DND-41 (cell line): ENCODE results near the gene SYT1.

Experiments
- ATAC-seq: fragments of 200-7000 bp; cut with Tn5 transposase; 3 replicates; pipeline ENCODE4 v1.9.1; 2021; ENCODE audit warnings: low read depth; ENCODE audit not compliant: insufficient read depth
- DNase-seq: peaks from one replicate; pipeline ENCODE4 v3.0.0-alpha.2; 2020
- H2AFZ ChIP-seq: 2 replicates; pipeline ENCODE4 v1.6.0; 2012; ENCODE audit warnings: low read depth, low read length
- H3K27ac ChIP-seq: 2 replicates; pipeline ENCODE4 v1.5.1; 2012; ENCODE audit warnings: low read length, inconsistent platforms
- H3K27me3 ChIP-seq: fragments of 200-600 bp; sonication (generic); 2 replicates; pipeline ENCODE4 v1.6.0; 2012; ENCODE audit warnings: low read length, mild to moderate bottlenecking, inconsistent platforms; ENCODE audit not compliant: insufficient read depth, poor library complexity
- H3K36me3 ChIP-seq: 2 replicates; pipeline ENCODE4 v1.5.1; 2012; ENCODE audit warnings: low read length, inconsistent platforms; ENCODE audit not compliant: insufficient read depth
- H3K4me1 ChIP-seq: 2 replicates; pipeline ENCODE4 v1.5.1; 2012; ENCODE audit warnings: mild to moderate bottlenecking, low read length; ENCODE audit not compliant: insufficient read depth
- H3K4me2 ChIP-seq: 2 replicates; pipeline ENCODE4 v1.6.0; 2012; ENCODE audit warnings: mild to moderate bottlenecking, moderate library complexity, low read length, inconsistent platforms; ENCODE audit not compliant: insufficient read depth
- H3K4me3 ChIP-seq, 2 experiments: fragments of 200-600 bp in 1 of 2; shearing (Covaris generic) in 1 of 2; 2 replicates each; pipeline ENCODE4 v1.5.1; 2012 to 2016; ENCODE audit warnings: inconsistent platforms in 2 of 2, low read length in 2 of 2, mild to moderate bottlenecking in 2 of 2, low read depth in 1 of 2, moderate library complexity in 1 of 2
- H3K79me2 ChIP-seq: 2 replicates; pipeline ENCODE4 v1.6.0; 2012; ENCODE audit warnings: low read length, inconsistent platforms; ENCODE audit not compliant: insufficient read depth
- H3K9ac ChIP-seq: 2 replicates; pipeline ENCODE4 v1.6.0; 2012; ENCODE audit warnings: low read depth, mild to moderate bottlenecking, inconsistent platforms, low read length, moderate library complexity
- H3K9me3 ChIP-seq: 2 replicates; pipeline ENCODE4 v1.5.1; 2012; ENCODE audit warnings: low read length, moderate library complexity, mild to moderate bottlenecking, inconsistent platforms; ENCODE audit not compliant: insufficient read depth, severe bottlenecking
- H4K20me1 ChIP-seq: 2 replicates; pipeline ENCODE4 v1.6.0; 2012; ENCODE audit warnings: low read length; ENCODE audit not compliant: insufficient read depth
- EZH2 ChIP-seq: IDR thresholded peaks from 3 replicates; pipeline ENCODE4 v1.6.1; 2012; ENCODE audit warnings: borderline replicate concordance, low read depth, mild to moderate bottlenecking, moderate library complexity, low read length, inconsistent platforms; ENCODE audit not compliant: severe bottlenecking
- TF ChIP-seq, protein P1 (sequence below): IDR thresholded peaks from 2 replicates; pipeline ENCODE4 v1.5.1; 2012; ENCODE audit warnings: borderline replicate concordance, low read length, moderate library complexity, mild to moderate bottlenecking; ENCODE audit not compliant: poor library complexity, severe bottlenecking; ENCODE audit errors: extremely low read depth

Gene SYT1

DNA sequence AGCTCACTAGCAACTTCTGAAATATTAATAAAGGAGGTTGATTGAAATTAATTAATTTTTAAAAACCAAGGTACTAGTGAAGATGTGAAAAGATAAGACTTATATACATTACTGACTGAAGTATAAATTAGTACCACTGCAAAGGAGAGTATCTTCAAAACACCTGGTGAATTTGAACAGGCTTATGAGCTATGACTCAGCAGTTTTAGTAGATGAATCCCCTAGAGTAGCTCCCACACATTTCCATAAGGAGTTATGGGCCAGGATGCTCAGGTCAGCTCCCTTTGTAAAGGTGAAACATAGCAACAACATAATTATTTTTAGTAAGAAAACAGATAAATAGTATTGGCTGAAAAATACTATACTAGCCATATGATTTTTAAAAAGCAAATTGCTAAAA is 218.6 kb downstream of the SYT1 start:
- H3K36me3 ChIP-seq: no peaks in the 10 kb centered on the region
- H3K27me3 ChIP-seq: no peaks in the 10 kb centered on the region
- no peaks in the 10 kb centered on the region for H3K9me3 ChIP-seq
- H3K27ac ChIP-seq: no peak overlapping the region
- no peak for DNase-seq
- no peak for TF ChIP-seq EZH2
- TF ChIP-seq, protein P1, sequence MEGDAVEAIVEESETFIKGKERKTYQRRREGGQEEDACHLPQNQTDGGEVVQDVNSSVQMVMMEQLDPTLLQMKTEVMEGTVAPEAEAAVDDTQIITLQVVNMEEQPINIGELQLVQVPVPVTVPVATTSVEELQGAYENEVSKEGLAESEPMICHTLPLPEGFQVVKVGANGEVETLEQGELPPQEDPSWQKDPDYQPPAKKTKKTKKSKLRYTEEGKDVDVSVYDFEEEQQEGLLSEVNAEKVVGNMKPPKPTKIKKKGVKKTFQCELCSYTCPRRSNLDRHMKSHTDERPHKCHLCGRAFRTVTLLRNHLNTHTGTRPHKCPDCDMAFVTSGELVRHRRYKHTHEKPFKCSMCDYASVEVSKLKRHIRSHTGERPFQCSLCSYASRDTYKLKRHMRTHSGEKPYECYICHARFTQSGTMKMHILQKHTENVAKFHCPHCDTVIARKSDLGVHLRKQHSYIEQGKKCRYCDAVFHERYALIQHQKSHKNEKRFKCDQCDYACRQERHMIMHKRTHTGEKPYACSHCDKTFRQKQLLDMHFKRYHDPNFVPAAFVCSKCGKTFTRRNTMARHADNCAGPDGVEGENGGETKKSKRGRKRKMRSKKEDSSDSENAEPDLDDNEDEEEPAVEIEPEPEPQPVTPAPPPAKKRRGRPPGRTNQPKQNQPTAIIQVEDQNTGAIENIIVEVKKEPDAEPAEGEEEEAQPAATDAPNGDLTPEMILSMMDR: no peak
- H3K9ac ChIP-seq: no peak overlapping the region
- no peaks in the 10 kb centered on the region for H3K4me1 ChIP-seq
- H3K79me2 ChIP-seq: no peaks in the 10 kb centered on the region
- H3K4me3 ChIP-seq: no peak overlapping the region
- H4K20me1 ChIP-seq: no peaks in the 10 kb centered on the region
- no peak for ATAC-seq
- H2AFZ ChIP-seq: no peak overlapping the region
- H3K4me2 ChIP-seq: no peak overlapping the region

DNA sequence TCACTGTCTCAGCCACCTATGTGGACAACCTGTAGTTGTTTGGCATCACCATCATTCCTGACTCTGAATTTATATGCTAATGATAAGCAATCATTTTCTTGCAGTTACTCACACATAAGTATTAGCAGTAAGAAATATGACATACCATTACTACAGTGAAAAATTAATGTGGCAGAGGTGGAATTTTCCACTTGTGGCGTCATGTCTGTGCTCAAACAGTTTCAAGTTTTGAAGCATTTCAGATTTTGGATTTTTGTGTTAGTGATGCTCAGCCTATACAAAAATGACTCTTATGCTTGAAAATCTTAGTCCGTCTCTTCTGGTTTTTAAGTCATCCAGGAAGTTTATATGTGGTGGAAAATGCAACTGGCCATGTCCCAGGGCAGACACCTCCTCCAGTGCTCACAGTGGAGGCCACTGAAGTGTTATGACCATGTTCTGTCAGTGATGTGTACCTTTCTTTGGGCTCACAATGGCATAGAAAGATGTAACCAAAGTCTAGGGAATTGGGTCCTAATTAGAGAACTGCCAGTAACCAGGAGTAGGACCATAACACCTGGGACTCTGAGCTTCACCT is 220.6 kb downstream of the SYT1 start:
- H3K4me2 ChIP-seq: no peak overlapping the region
- H3K27me3 ChIP-seq: no peaks in the 10 kb centered on the region
- no peak overlapping the region for H3K4me3 ChIP-seq
- no peaks in the 10 kb centered on the region for H3K9me3 ChIP-seq
- TF ChIP-seq, protein P1: no peak
- TF ChIP-seq EZH2: no peak
- no peak overlapping the region for H2AFZ ChIP-seq
- H3K79me2 ChIP-seq: no peaks in the 10 kb centered on the region
- no peak overlapping the region for H3K27ac ChIP-seq
- H3K4me1 ChIP-seq: no peaks in the 10 kb centered on the region
- H4K20me1 ChIP-seq: no peaks in the 10 kb centered on the region
- H3K9ac ChIP-seq: no peak overlapping the region
- ATAC-seq: no peak
- no peak for DNase-seq
- no peaks in the 10 kb centered on the region for H3K36me3 ChIP-seq

DNA sequence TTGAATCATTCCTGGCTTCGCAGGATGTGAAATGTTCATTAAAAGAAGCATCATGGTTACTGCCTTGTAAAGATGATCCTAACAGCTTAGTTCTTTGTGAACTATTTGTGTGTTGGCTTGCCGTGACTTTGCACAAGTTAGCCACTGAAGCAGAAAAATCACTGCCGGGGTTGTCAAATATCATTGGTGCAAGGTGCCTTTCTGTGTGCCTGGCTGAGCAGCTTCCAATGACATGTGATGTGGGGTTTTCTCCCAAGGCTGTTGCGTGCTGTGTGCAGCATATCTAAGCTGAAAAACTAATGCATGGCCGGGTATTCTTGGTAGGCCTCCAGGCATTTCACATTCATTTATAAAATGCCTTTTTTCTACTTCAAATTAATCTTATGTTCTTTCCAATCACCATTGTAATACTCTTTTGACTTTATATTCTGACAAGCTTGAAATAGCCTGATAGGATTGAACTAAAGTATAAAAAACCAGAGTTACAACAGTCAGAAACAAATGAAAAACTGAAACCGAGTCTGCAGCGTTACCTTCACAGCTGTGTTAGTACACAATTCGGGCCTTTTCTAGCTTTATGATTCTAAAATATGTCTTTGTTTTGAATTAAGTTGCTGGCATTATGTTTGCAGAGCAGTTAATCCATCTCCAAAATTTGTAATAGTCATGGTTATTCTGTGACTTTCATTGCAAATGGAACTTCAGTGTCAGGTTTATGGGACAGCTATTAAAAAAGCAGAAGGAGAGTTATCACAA is 222.1 kb downstream of the SYT1 start:
- no peak for TF ChIP-seq EZH2
- TF ChIP-seq, protein P1: no peak
- Histone ChIP-seq H4K20me1 (no peaks in the 10 kb centered on the region), H3K27ac (no peak overlapping the region), H3K79me2 (no peaks in the 10 kb centered on the region), H3K27me3 (no peaks in the 10 kb centered on the region), H3K4me1 (no peaks in the 10 kb centered on the region), H3K4me3 (no peak overlapping the region), H3K9ac (no peak overlapping the region), H3K4me2 (no peak overlapping the region), H2AFZ (no peak overlapping the region), H3K9me3 (no peaks in the 10 kb centered on the region), H3K36me3 (no peaks in the 10 kb centered on the region)
- DNase-seq (no peak), ATAC-seq (no peak)
